ELR (cell line): Measurements from ENCODE around the gene COL4A1.

Experiments used
- DNase-seq: peaks from one replicate; pipeline ENCODE4 v3.0.0-alpha.2; 2015; ENCODE audit warnings: low read depth

Gene COL4A1

DNA sequence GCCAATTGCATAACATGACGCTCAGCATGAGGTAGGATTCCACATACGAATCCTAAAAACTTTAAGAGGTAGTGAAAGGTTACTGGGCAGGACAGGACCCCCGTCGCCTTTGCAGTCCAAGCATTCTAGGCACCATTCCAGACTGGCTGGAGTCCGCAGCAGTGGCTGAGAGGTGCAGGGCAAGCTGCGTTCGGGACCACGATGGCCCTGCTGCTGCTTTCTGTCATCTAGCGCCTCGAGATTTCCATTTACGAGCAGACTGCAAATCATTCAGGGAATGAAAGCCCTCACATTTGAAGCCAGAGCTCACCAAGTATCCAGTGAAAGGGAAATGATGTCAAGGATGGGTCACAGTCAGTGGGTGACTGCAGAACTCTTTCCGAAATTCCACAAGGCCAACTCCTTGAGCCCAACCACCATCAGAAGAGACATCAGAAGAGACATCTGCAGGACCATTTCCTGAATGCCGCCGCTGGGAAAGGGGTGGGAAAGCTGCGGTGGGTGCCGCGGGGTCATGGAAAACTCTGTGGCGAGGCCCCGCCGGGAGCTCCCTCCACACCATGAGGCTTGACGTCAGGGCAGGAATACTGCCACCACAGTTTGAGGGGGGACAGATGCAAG, 88.3 kb downstream of the COL4A1 start:
- no peak for DNase-seq

- DNase-seq: no peak
These were observed 89.1 kb downstream of the COL4A1 start for GRCh38 chr13:110217811-110218210.

GRCh38 chr13:110217085-110217484, 89.9 kb downstream of the COL4A1 start:
- DNase-seq: no peak

DNA sequence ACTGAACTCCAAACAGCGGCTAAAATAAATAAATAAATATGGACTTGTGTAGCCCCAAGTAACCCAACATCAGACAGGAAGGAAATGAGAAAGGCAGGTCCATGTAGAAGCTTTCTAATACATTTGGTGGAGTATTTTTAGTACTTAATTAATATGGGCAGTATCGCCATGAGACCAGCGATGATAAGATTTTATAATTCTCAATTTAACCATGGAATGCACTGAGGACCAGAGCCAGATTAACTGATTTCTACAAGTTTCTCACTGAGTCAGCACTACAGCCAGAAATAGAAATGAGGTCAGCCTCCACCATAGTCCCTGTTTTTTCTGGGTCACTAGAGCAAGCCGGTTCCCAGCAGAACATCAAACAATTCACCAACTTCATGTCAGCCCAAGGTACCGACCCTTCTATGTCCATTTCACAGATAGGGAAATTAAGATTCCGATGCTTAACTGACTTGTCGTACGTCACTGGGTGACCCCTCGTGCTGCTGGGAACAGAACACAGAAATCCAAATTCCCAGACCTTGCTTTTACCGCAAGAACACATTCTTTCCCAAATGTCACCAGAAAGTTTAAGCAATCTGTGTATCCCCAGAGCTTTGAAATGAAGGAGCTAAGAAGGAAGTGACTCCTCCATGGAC, 90.4 kb downstream of the COL4A1 start:
- no peak for DNase-seq

GRCh38 chr13:110216006-110216397, 91.0 kb downstream of the COL4A1 start:
- no peak for DNase-seq

- no peak for DNase-seq
These were observed 91.4 kb downstream of the COL4A1 start for GRCh38 chr13:110215606-110216005.

DNA sequence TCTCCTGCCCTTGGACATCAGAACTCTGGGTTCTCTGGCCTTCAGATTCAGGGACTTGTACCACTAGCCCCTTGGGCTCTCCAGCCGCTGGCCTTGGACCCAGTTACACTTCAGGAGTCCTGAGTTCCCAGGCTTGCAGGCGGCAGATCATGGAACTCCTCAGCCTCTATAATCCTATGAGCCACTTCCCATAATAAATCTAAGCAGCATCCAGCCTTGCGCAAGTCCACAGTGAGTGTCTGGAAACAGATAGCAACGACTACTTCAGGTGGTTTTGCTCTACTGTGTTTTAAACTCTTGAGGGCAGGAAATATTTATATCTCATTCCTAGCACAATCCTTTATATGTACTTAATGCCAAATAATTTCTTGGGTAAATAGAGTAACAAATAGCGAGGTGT, 92.3 kb downstream of the COL4A1 start:
- no peak for DNase-seq

GRCh38 chr13:110213461-110214074, 93.4 kb downstream of the COL4A1 start:
- DNase-seq: no peak

DNA sequence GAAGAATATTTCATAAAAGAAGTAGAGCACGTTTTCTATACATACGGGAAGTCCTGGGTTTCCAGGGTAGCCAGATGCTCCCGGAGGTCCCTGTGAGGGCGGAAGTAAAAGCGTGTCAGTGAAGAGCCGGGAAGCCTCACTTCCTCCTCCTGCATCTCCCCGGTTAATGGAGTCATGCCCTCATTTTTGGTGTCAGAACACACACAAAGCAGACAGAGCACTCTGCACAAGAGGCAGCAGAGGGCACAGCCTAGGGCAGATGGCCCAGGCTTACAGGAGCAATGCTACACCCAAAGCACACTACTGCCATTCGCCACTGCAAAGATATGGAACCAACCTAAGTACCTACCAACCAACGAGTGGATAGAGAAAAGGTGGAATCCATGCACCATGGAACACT, 94.4 kb downstream of the COL4A1 start:
- DNase-seq: no peak

GRCh38 chr13:110211735-110212134, 95.2 kb downstream of the COL4A1 start:
- no peak for DNase-seq

DNA sequence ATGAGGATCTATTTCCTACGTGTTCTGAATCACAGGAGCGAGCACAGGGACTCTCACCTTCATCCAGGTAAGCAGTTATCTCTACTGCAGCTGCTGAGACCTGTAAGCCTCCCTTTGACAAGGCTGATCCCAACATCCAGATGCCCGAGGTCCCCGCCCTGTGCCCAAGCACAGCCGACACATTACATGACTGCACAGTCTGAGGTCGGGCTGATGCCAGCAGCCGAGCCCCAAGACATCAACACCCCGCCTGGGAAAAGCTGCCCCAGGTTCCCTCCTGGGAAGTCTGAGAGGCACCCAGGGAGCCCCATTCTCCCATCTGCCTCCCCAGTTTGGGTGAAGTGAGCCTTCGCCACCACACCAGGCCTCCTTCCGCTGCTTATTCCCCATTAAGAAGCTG, 95.9 kb downstream of the COL4A1 start:
- DNase-seq: no peak

- no peak for DNase-seq
These were observed 96.4 kb downstream of the COL4A1 start for GRCh38 chr13:110210604-110210985.

DNA sequence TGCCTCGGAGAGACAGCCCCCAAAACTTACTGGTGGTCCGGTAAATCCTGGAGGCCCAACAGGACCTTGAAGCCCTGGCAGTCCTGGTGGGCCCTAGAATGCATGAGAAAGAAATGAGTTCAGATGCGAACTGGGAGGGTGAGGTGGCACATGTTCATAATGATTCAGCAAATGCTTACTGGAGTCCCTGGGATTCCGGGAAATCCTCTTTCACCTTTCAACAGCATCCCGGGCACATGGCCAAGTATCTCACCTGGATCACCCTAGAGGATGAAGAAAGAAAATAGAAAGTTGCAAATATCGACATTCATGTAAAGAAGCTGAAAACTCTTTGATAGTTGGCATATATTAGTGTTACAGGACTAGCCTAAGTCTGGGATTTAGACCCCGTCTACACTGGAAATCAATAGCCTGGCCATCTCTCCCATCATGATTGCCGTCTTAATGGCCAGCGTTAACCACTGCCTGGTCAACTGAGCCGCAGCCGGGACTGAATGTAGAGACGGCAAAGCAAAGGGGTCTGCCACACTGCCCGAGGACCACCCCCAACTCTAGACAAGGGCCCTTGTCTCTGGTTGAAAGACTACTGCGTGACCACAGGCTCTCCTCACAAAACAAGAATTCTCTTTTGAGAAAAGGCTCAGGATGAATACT, 96.9 kb downstream of the COL4A1 start:
- no peak for DNase-seq

DNA sequence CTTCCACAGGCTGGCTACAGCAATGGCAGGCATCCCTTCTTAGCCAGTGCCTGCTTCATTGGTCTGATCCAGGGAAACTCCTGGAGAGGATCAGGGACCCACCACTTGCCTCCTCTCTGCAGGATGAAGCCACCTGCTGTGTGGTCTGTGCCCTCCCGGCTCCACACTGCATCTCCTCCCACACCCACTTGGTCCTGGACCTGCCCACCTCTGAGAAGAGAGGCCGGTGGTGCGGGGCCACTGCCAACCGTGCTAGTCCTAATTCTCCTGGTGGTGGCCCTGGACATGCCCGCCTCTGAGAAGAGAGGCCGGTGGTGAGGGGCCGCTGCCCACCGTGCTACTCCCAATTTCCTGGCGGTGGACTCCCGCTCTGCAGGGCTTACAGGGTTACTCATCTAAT, 98.8 kb downstream of the COL4A1 start:
- DNase-seq: no peak

- no peak for DNase-seq
These were observed 100.0 kb downstream of the COL4A1 start for GRCh38 chr13:110206996-110207395.

GRCh38 chr13:110206185-110206584, 100.8 kb downstream of the COL4A1 start:
- no peak for DNase-seq

GRCh38 chr13:110201114-110201513, 105.8 kb downstream of the COL4A1 start:
- DNase-seq: no peak

DNA sequence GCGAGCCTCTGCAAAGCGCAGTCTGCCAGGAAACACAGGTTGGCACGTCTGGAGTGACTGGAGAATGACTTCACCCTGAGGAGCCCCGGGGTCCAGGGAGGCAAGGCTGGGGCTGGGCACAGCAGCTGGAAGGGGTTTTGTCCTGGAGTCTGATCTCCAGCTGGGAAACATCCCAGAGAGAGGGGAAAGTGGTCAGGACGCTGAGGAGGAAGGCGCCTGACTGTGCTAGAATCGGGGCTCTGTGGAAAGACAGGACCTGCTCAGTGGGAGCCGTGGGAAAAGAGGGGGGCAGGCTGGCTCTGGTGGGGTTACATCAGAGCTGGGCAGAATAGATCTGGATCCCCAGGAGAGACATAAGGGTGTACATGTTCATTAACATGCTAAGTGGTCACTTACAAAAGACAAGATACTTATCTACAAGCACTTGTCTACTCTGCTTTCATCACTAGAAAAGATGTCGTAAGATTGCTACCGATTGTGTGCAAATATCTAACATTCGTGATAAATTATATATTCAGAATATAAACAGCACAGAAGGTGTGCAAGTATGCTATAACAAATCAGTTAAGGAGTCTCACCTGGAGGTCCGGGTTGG, 106.6 kb downstream of the COL4A1 start:
- DNase-seq: no peak

- no peak for DNase-seq
These were observed 107.7 kb downstream of the COL4A1 start for GRCh38 chr13:110199046-110199831.

GRCh38 chr13:110197471-110197870, 109.5 kb downstream of the COL4A1 start:
- DNase-seq: no peak

GRCh38 chr13:110197026-110197425, 109.9 kb downstream of the COL4A1 start:
- DNase-seq: no peak
